MM.1S (cell line): Measurements from ENCODE around the gene GSTCD.
"Not testable (repeated sequence)": the region's sequence is repeated elsewhere in the genome, so short reads cannot be mapped to it uniquely, and the experiment has no call there.

Source experiments
- DNase-seq: peaks from one replicate; pipeline ENCODE4 v3.0.0-alpha.2; 2015
- H2AFZ ChIP-seq: fragments of 300-600 bp; sonication (generic); 2 replicates; pipeline ENCODE4 v1.6.0; 2016; ENCODE audit warnings: antibody characterized with exemption, low read length
- H3F3A ChIP-seq: fragments of 300-600 bp; sonication (generic); 2 replicates; pipeline ENCODE4 v1.6.1; 2016; ENCODE audit warnings: mild to moderate bottlenecking, antibody characterized with exemption, low read length, moderate library complexity, mixed read lengths; ENCODE audit not compliant: insufficient read depth
- H3K27ac ChIP-seq: fragments of 300-600 bp; sonication (generic); 2 replicates; pipeline ENCODE4 v1.5.1; 2016; ENCODE audit warnings: mild to moderate bottlenecking, low read length
- H3K27me3 ChIP-seq: fragments of 300-600 bp; sonication (generic); replicated peaks from 2 replicates; pipeline ENCODE4 v1.6.0; 2016; ENCODE audit warnings: low read length; ENCODE audit not compliant: insufficient read depth
- H3K36me3 ChIP-seq: fragments of 300-600 bp; sonication (generic); replicated peaks from 2 replicates; pipeline ENCODE4 v1.6.1; 2016; ENCODE audit warnings: mild to moderate bottlenecking, low read length, mixed read lengths; ENCODE audit not compliant: insufficient read depth
- H3K4me1 ChIP-seq: fragments of 300-600 bp; sonication (generic); 2 replicates; pipeline ENCODE4 v1.6.1; 2016; ENCODE audit warnings: low read length, mixed read lengths
- H3K4me2 ChIP-seq: fragments of 300-600 bp; sonication (generic); 2 replicates; pipeline ENCODE4 v1.6.0; 2016; ENCODE audit warnings: low read depth, low read length
- H3K4me3 ChIP-seq: fragments of 300-600 bp; sonication (generic); 2 replicates; pipeline ENCODE4 v1.5.1; 2016; ENCODE audit warnings: low read length, mixed read lengths
- H3K79me2 ChIP-seq: fragments of 300-600 bp; sonication (generic); 2 replicates; pipeline ENCODE4 v1.6.1; 2016; ENCODE audit warnings: mixed run types, low read length, mixed read lengths
- H3K9ac ChIP-seq: fragments of 300-600 bp; sonication (generic); 2 replicates; pipeline ENCODE4 v1.6.1; 2016; ENCODE audit warnings: low read length, mixed read lengths
- H3K9me2 ChIP-seq: fragments of 300-600 bp; sonication (generic); replicated peaks from 2 replicates; pipeline ENCODE4 v1.6.1; 2016; ENCODE audit warnings: mild to moderate bottlenecking, low read length, mixed read lengths; ENCODE audit not compliant: insufficient read depth
- H3K9me3 ChIP-seq: fragments of 300-600 bp; sonication (generic); replicated peaks from 2 replicates; pipeline ENCODE4 v1.6.1; 2016; ENCODE audit warnings: mild to moderate bottlenecking, low read length, mixed read lengths; ENCODE audit not compliant: insufficient read depth
- H4K20me1 ChIP-seq: fragments of 300-600 bp; sonication (generic); 2 replicates; pipeline ENCODE4 v1.6.1; 2016; ENCODE audit warnings: mild to moderate bottlenecking, low read length, moderate library complexity, mixed read lengths; ENCODE audit not compliant: insufficient read depth
- CTCF ChIP-seq: fragments of 300-600 bp; sonication (generic); IDR thresholded peaks from 2 replicates; pipeline ENCODE4 v1.5.1; 2016; ENCODE audit warnings: antibody characterized with exemption, low read length, mixed read lengths
- EZH2 ChIP-seq: fragments of 300-600 bp; sonication (generic); optimal IDR thresholded peaks from 2 replicates; pipeline ENCODE3; 2017; ENCODE audit warnings: low read depth, mild to moderate bottlenecking, antibody characterized with exemption, low read length, mixed read lengths
- EZH2phosphoT487 ChIP-seq: fragments of 300-600 bp; sonication (generic); IDR thresholded peaks from 2 replicates; pipeline ENCODE4 v1.6.1; 2018; ENCODE audit warnings: antibody characterized with exemption, low read length

Gene GSTCD

GRCh38 chr4:105679186-105679585 lies 29.4 kb upstream of the GSTCD start:
- Histone ChIP-seq H3K9ac (no peak overlapping the region), H3K4me3 (no peak overlapping the region), H3K79me2 (no peaks in the 10 kb centered on the region), H3K36me3 (peaks cover 6% of the 10 kb centered on the region; the same call in 1 of the 2 replicates), H2AFZ (no peak overlapping the region), H4K20me1 (no peaks in the 10 kb centered on the region), H3K9me2 (no peaks in the 10 kb centered on the region), H3K4me1 (no peaks in the 10 kb centered on the region), H3K27me3 (no peaks in the 10 kb centered on the region), H3F3A (no peaks in the 10 kb centered on the region), H3K4me2 (no peak overlapping the region), H3K9me3 (no peaks in the 10 kb centered on the region), H3K27ac (no peak overlapping the region)
- DNase-seq, result no peak
- TF ChIP-seq EZH2phosphoT487 (no peak), EZH2 (no peak), CTCF (no peak)

- Histone ChIP-seq H3K79me2 (no peaks in the 10 kb centered on the region), H3K9me3 (no peaks in the 10 kb centered on the region), H3K27me3 (no peaks in the 10 kb centered on the region), H3K4me3 (no peak overlapping the region), H4K20me1 (no peaks in the 10 kb centered on the region), H3K36me3 (peaks cover 7% of the 10 kb centered on the region; the same call in 1 of the 2 replicates), H3K4me2 (no peak overlapping the region), H3K9me2 (no peaks in the 10 kb centered on the region), H3F3A (peaks cover 6% of the 10 kb centered on the region; the same call in 1 of the 2 replicates), H3K4me1 (peaks cover 14% of the 10 kb centered on the region), H3K9ac (no peak overlapping the region), H3K27ac (no peak overlapping the region), H2AFZ (no peak overlapping the region)
- no peak for DNase-seq
- TF ChIP-seq EZH2 (no peak), EZH2phosphoT487 (no peak), CTCF (no peak)
These were observed 25.5 kb upstream of the GSTCD start for GRCh38 chr4:105683038-105683437.

DNA sequence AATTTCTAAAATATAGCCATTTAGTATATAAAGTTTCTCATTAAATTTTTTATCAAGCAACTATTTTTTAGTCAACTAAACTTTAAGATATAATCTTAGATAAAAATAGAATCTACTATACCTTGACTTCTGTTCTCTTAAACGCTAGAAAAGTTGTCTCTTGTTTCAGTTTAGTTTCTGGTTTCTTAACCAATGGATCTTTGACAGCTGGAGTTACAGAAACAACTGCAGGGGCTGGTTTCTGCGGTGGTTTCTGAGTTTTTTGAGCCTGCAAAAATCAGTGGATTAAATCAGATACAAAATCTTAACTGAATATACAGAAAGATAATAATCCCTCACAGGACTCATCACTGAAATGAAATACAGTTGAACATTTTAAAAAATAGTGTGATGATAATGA lies 22.0 kb upstream of the GSTCD start:
- peak overlapping the region; percentile 13; the same call in 1 of the 2 replicates for H3K9ac ChIP-seq
- peaks cover 17% of the 10 kb centered on the region; the same call in 1 of the 2 replicates for H3K36me3 ChIP-seq
- TF ChIP-seq CTCF (no peak), EZH2phosphoT487 (no peak), EZH2 (no peak)
- H3K9me3 ChIP-seq, result no peaks in the 10 kb centered on the region
- H3K27ac ChIP-seq, result peak overlapping the region; percentile 54; the same call in 1 of the 2 replicates
- H2AFZ ChIP-seq, result no peak overlapping the region
- H3F3A ChIP-seq, result peaks cover 10% of the 10 kb centered on the region; the same call in 1 of the 2 replicates
- H3K9me2 ChIP-seq, result no peaks in the 10 kb centered on the region
- H3K4me2 ChIP-seq, result peak overlapping the region; percentile 20
- H3K27me3 ChIP-seq, result no peaks in the 10 kb centered on the region
- peak; percentile 84 for DNase-seq
- no peaks in the 10 kb centered on the region for H4K20me1 ChIP-seq
- H3K4me1 ChIP-seq, result peaks cover 14% of the 10 kb centered on the region
- H3K4me3 ChIP-seq, result no peak overlapping the region
- H3K79me2 ChIP-seq, result no peaks in the 10 kb centered on the region

GRCh38 chr4:105694812-105695211 lies 13.8 kb upstream of the GSTCD start:
- H3K4me2 ChIP-seq, H3F3A ChIP-seq, DNase-seq, H3K4me1 ChIP-seq, H3K9me3 ChIP-seq, H3K79me2 ChIP-seq, H3K4me3 ChIP-seq, H3K9ac ChIP-seq, H3K27ac ChIP-seq, H2AFZ ChIP-seq, H3K36me3 ChIP-seq, H3K27me3 ChIP-seq, H4K20me1 ChIP-seq, H3K9me2 ChIP-seq: not testable (repeated sequence)

DNA sequence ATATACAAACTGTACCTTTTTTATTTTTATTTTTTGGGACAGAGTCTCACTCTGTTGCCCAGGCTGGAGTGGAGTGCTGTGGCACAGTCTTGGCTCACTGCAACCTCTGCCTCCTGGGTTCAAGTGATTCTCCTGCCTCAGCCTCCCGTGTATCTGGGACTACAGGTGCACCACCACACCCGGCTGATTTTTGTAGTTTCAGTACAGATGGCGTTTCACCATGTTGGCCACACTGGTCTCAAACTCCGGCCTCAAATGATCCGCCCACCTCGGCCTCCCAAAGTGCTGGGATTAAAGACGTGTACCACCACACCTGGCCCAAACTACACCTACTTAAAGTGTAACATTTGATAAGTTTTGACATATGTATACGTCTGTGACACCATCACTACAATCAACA lies 12.8 kb upstream of the GSTCD start:
- H3K4me3 ChIP-seq, H3K9ac ChIP-seq, H3K4me1 ChIP-seq, DNase-seq, H3K4me2 ChIP-seq, H4K20me1 ChIP-seq, H2AFZ ChIP-seq, H3K79me2 ChIP-seq, H3F3A ChIP-seq, H3K9me2 ChIP-seq, H3K27ac ChIP-seq, H3K36me3 ChIP-seq, H3K27me3 ChIP-seq, H3K9me3 ChIP-seq: not testable (repeated sequence)
